ENCODE results near the gene OTOG.

- TF ChIP-seq POLR2A (IDR thresholded peaks at IDR 0.05) = no peak
- TF ChIP-seq CTCF (IDR thresholded peaks at IDR 0.05) = no peak
Observed at GRCh38 chr11:17517186-17517585, 29.9 kb upstream of the OTOG start.
